Common myeloid progenitor, CD34-positive (primary cell): ENCODE measurements around the gene RHOH.

Experiments used
- CTCF ChIA-PET: fragments of 350-600 bp; sonication (Branson Sonifier 250); formaldehyde crosslinking; loops from one replicate; lab custom pipeline; 2021; ENCODE audit warnings: antibody characterized with exemption; lab: Charles Lee
- POLR2A ChIA-PET: fragments of 350-600 bp; sonication (Branson Sonifier 250); formaldehyde crosslinking; loops from one replicate; lab custom pipeline; 2021; ENCODE audit warnings: antibody characterized with exemption; lab: Charles Lee
- DNase-seq, 3 donors: peaks; one replicate each; pipeline versions ENCODE4 v3.0.0 to v3.0.0-alpha.2; 2013
- H3K27ac ChIP-seq, 2 experiments: 1 replicate in 1 of 2; 2 replicates in 1 of 2; pipeline ENCODE4 v1.7.0; 2013; ENCODE audit warnings: inconsistent platforms in 2 of 2, low read length in 2 of 2, mild to moderate bottlenecking in 2 of 2, low read depth in 1 of 2, moderate library complexity in 1 of 2; ENCODE audit not compliant: severe bottlenecking in 2 of 2, insufficient read depth in 1 of 2, poor library complexity in 1 of 2
- H3K27me3 ChIP-seq, 5 experiments: replicated peaks in 2 of 5; 1 replicate in 3 of 5; 2 replicates in 2 of 5; pipeline versions ENCODE4 v1.6.1 to v1.7.0; 2013; ENCODE audit warnings: low read length in 4 of 5, mild to moderate bottlenecking in 2 of 5, moderate library complexity in 2 of 5, inconsistent platforms in 1 of 5; ENCODE audit not compliant: insufficient read depth in 5 of 5, control insufficient read depth in 4 of 5
- H3K36me3 ChIP-seq, 4 experiments: 1 replicate in 2 of 4; 2 replicates in 2 of 4; pipeline versions ENCODE4 v1.6.1 to v1.7.0; 2013; ENCODE audit warnings: low read length in 3 of 4, control low read depth in 1 of 4, mild to moderate bottlenecking in 1 of 4; ENCODE audit not compliant: control insufficient read depth in 4 of 4, insufficient read depth in 4 of 4
- H3K4me1 ChIP-seq, 4 experiments: 1 replicate in 3 of 4; 2 replicates in 1 of 4; pipeline versions ENCODE4 v1.6.1 to v1.7.1; 2013; ENCODE audit warnings: low read length in 3 of 4, mild to moderate bottlenecking in 3 of 4, control low read depth in 1 of 4, inconsistent platforms in 1 of 4, moderate library complexity in 1 of 4; ENCODE audit not compliant: control insufficient read depth in 4 of 4, insufficient read depth in 4 of 4; ENCODE audit errors: control extremely low read depth in 1 of 4
- H3K4me3 ChIP-seq, 7 experiments: 1 replicate in 4 of 7; 2 replicates in 3 of 7; pipeline versions ENCODE4 v1.5.1 to v1.7.0; 2013; ENCODE audit warnings: mild to moderate bottlenecking in 7 of 7, low read length in 6 of 7, moderate library complexity in 6 of 7, inconsistent platforms in 2 of 7, low read depth in 2 of 7, control low read depth in 1 of 7; ENCODE audit not compliant: insufficient read depth in 4 of 7, control insufficient read depth in 1 of 7; ENCODE audit errors: extremely low read depth in 1 of 7
- H3K9me3 ChIP-seq, 5 experiments: 1 replicate in 4 of 5; 2 replicates in 1 of 5; pipeline versions ENCODE4 v1.6.1 to v1.7.1; 2013; ENCODE audit warnings: low read length in 4 of 5, mild to moderate bottlenecking in 2 of 5, inconsistent platforms in 1 of 5, low read depth in 1 of 5, moderate library complexity in 1 of 5; ENCODE audit not compliant: control insufficient read depth in 4 of 5, insufficient read depth in 2 of 5; ENCODE audit errors: control extremely low read depth in 1 of 5
- WGBS: methylation state at CpG from one replicate; pipeline ENCODE4 v1.1.5; 2013; ENCODE audit not compliant: insufficient coverage; 5-methylcytosine and 5-hydroxymethylcytosine counted together

The RHOH gene

GRCh38 chr4:40178672-40179071, 18.2 kb upstream of the RHOH start:
- Histone ChIP-seq H3K4me3 (no peak overlapping the region), H3K9me3 (no peaks in the 10 kb centered on the region), H3K27ac (no peak overlapping the region), H3K4me1 (peaks cover 0 to 10% (median 3%) of the 10 kb centered on the region in 4 experiments), H3K27me3 (no peaks in the 10 kb centered on the region), H3K36me3 (no peaks in the 10 kb centered on the region)
- POLR2A ChIA-PET, result no interaction called here
- 97% methylated on average over 5 of the region's 5 CpGs for WGBS
- no peak for DNase-seq
- CTCF ChIA-PET, result interaction anchor here (0.8 to 1.3 kb wide), 2 partner anchors 73 to 138 kb away, joined by 4 read pairs; no protein-coding TSS in a partner anchor

- no CpG with 5 or more reads among the region's 1 CpG for WGBS
- Histone ChIP-seq H3K4me3 (no peak overlapping the region), H3K27me3 (no peaks in the 10 kb centered on the region), H3K9me3 (no peaks in the 10 kb centered on the region), H3K4me1 (peaks cover 0 to 14% (median 4%) of the 10 kb centered on the region in 4 experiments), H3K27ac (no peak overlapping the region), H3K36me3 (no peaks in the 10 kb centered on the region)
- no peak for DNase-seq
- CTCF ChIA-PET, result interaction anchor here (0.8 to 1.3 kb wide), 2 partner anchors 74 to 138 kb away, joined by 4 read pairs; no protein-coding TSS in a partner anchor
- POLR2A ChIA-PET, result no interaction called here
These were observed 17.5 kb upstream of the RHOH start for GRCh38 chr4:40179360-40179759.

- Histone ChIP-seq H3K4me1 (peaks cover 0 to 17% (median 4%) of the 10 kb centered on the region in 4 experiments), H3K36me3 (no peaks in the 10 kb centered on the region), H3K27me3 (no peaks in the 10 kb centered on the region), H3K27ac (no peak overlapping the region), H3K9me3 (no peaks in the 10 kb centered on the region), H3K4me3 (no peak overlapping the region)
- ChIA-PET POLR2A (no interaction called here), CTCF (no interaction called here)
- no CpG with 5 or more reads among the region's 1 CpG for WGBS
- DNase-seq, result peak in 2 of 3 donors; percentile 77 to 82
These were observed 16.5 kb upstream of the RHOH start for GRCh38 chr4:40180356-40180755.

- Histone ChIP-seq H3K9me3 (no peaks in the 10 kb centered on the region), H3K4me3 (no peak overlapping the region), H3K36me3 (no peaks in the 10 kb centered on the region), H3K27me3 (no peaks in the 10 kb centered on the region), H3K27ac (no peak overlapping the region), H3K4me1 (peaks cover 0 to 26% (median 6%) of the 10 kb centered on the region in 4 experiments)
- POLR2A ChIA-PET, result no interaction called here
- WGBS, result 77% methylated on average over 4 of the region's 4 CpGs
- CTCF ChIA-PET, result interaction anchor here (1.1 to 1.8 kb wide), 3 partner anchors 13 to 128 kb away, joined by 3 to 5 read pairs (median 4); no protein-coding TSS in a partner anchor
- DNase-seq, result no peak
These were observed 14.8 kb upstream of the RHOH start for GRCh38 chr4:40182001-40182400.

GRCh38 chr4:40182954-40183353, 13.9 kb upstream of the RHOH start:
- Histone ChIP-seq H3K4me3 (no peak overlapping the region), H3K9me3 (no peaks in the 10 kb centered on the region), H3K4me1 (peaks cover 0 to 26% (median 6%) of the 10 kb centered on the region in 4 experiments), H3K27me3 (no peaks in the 10 kb centered on the region), H3K36me3 (no peaks in the 10 kb centered on the region), H3K27ac (no peak overlapping the region)
- ChIA-PET POLR2A (no interaction called here), CTCF (interaction anchor here (1.0 to 1.8 kb wide), 2 partner anchors 15 to 125 kb away, joined by 3 to 5 read pairs; no protein-coding TSS in a partner anchor)
- WGBS, result 100% methylated on average over 1 of the region's 3 CpGs
- DNase-seq, result peak in 1 of 3 donors; percentile 12

GRCh38 chr4:40183615-40184411, 13.0 kb upstream of the RHOH start:
- WGBS, result 74% methylated on average over 8 of the region's 12 CpGs
- H3K27ac ChIP-seq, result no peak overlapping the region

More at GRCh38 chr4:40183615-40184411, 13.0 kb upstream of the RHOH start:
- H3K4me1 ChIP-seq, result peaks cover 0 to 26% (median 6%) of the 10 kb centered on the region in 4 experiments
- DNase-seq, result peak in 1 of 3 donors; percentile 22
- CTCF ChIA-PET, result interaction anchor here (1.0 to 3.8 kb wide), 4 partner anchors 12 to 124 kb away, joined by 3 to 10 read pairs (median 4); no protein-coding TSS in a partner anchor
- no peaks in the 10 kb centered on the region for H3K27me3 ChIP-seq
- no peak overlapping the region for H3K4me3 ChIP-seq
- POLR2A ChIA-PET, result interaction anchor here (0.6 kb wide), 1 partner anchor 51 kb away, joined by 5 read pairs; no protein-coding TSS in a partner anchor
- H3K36me3 ChIP-seq, result no peaks in the 10 kb centered on the region
- H3K9me3 ChIP-seq, result no peaks in the 10 kb centered on the region
